Cardiac fibroblast (primary cell): Measurements from ENCODE around the gene SLC27A1.
"Not testable (repeated sequence)": the region's sequence is repeated elsewhere in the genome, so short reads cannot be mapped to it uniquely, and the experiment has no call there.

Experiments
- DNase-seq, 2 donors: peaks; one replicate each; pipeline versions ENCODE4 v3.0.0 to v3.0.0-alpha.2; 2010; ENCODE audit warnings: low read depth in 2 of 2
- H3K4me3 ChIP-seq, 2 donors: replicated peaks in 1 of 2; 1 replicate in 1 of 2; 2 replicates in 1 of 2; pipeline ENCODE4 v1.5.1; 2011; ENCODE audit warnings: low read depth in 2 of 2, low read length in 2 of 2, mild to moderate bottlenecking in 2 of 2, moderate library complexity in 1 of 2
- TF ChIP-seq, protein P1 (sequence below): IDR thresholded peaks from one replicate; pipeline ENCODE4 v1.5.1; 2011; ENCODE audit warnings: low read depth, mild to moderate bottlenecking, low read length, inconsistent platforms

The SLC27A1 gene

DNA sequence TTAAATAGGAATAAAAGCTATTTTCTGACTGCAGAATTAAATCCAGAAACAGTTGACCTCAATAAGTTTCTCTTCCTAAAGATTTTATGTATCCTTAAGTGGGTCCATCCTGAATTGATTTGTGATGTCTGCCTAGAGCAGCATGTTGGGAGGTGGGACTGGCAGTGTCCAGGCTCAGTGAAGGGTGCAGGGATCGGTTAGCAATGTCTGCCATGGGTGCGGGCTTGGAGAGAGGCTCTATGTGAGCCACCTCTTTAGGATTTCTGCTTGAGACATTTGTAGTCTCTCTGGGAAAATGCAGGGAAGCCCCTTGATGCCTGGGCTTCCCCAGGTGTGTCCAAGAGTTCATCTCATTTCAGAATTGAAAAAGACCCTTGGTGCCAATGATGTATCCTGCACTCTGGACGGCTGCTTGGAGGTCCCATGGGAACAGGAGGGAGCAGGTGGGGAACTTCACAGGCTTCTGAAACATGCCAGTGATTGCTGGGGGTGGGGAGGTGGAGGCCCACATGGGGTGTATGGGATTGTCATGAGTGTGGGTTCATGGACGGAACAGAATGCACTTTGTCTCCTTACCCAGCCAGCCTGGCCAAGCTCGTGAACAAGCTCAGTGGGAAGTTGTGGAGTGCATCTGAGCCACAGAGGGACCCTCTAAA is 78.9 kb downstream of the SLC27A1 start:
- no peak for DNase-seq
- H3K4me3 ChIP-seq: no peak overlapping the region
- TF ChIP-seq, protein P1, sequence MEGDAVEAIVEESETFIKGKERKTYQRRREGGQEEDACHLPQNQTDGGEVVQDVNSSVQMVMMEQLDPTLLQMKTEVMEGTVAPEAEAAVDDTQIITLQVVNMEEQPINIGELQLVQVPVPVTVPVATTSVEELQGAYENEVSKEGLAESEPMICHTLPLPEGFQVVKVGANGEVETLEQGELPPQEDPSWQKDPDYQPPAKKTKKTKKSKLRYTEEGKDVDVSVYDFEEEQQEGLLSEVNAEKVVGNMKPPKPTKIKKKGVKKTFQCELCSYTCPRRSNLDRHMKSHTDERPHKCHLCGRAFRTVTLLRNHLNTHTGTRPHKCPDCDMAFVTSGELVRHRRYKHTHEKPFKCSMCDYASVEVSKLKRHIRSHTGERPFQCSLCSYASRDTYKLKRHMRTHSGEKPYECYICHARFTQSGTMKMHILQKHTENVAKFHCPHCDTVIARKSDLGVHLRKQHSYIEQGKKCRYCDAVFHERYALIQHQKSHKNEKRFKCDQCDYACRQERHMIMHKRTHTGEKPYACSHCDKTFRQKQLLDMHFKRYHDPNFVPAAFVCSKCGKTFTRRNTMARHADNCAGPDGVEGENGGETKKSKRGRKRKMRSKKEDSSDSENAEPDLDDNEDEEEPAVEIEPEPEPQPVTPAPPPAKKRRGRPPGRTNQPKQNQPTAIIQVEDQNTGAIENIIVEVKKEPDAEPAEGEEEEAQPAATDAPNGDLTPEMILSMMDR: no peak

DNA sequence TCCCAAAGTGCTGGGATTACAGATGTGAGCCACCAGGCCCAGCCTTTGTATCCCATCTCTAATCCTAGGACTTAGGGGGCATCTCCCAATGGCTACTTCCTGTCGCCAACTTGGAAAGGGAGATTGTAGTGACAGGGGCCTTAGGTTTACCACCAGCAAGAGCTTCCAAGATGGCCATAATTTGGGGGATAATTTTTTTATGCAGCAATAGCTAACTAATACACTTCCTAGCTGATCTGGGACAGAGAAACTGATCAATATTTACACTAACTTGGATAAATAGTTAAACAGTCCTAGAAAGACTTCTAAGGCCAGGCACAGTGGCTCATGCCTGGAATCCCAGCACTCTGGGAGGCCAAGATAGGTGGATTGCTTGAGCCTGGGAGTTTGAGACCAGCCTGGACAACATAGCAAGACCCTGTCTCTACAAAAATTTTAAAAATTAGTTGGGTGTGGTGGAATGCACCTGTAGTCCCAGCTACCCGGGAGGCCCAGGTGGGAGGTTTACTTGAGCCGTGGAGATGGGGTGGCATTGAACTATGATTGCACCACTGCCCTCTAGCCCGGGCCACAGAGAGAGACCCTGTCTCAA is 79.8 kb downstream of the SLC27A1 start:
- TF ChIP-seq, protein P1: no peak
- no peak overlapping the region for H3K4me3 ChIP-seq
- DNase-seq: no peak

DNA sequence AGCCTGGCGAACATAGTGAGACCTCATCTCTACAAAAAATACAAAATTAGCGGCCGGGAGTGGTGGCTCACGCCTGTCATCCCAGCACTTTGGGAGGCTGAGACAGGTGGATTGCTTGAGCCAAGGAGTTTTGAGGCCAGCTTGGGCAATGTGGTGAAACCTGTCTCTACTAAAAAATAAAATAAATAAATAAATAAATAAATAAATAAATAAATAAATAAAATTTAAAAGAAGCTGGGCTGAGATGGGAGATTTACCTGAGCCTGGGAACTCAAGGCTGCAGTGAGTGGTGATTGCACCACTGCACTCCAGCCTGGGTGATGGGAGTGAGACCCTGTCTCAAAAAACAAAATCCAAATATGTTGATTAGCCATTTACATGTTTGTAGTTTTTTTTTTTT is 82.4 kb downstream of the SLC27A1 start:
- H3K4me3 ChIP-seq, DNase-seq: not testable (repeated sequence)

DNA sequence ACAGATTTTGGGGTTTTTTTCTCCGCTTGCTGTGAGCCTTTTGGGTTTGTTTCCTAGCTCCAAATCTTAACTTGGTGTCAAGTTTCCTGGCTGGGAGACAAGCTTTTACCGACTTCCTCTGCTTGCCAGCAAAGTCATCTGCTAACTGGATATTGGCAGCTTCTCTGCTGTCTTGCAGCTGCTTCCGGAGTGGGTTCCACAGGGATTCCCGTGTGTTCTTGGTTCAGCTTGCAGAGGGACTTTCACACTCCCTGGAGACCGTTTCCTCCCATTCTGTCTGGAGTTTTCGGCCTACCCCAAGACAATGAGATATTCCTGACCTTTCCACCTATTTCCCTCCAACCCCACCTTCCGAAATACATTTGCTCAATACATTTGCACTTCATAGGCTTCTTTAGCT is 82.9 kb downstream of the SLC27A1 start:
- TF ChIP-seq, protein P1: no peak
- no peak overlapping the region for H3K4me3 ChIP-seq
- peak; percentile 98 to 100 for DNase-seq

DNA sequence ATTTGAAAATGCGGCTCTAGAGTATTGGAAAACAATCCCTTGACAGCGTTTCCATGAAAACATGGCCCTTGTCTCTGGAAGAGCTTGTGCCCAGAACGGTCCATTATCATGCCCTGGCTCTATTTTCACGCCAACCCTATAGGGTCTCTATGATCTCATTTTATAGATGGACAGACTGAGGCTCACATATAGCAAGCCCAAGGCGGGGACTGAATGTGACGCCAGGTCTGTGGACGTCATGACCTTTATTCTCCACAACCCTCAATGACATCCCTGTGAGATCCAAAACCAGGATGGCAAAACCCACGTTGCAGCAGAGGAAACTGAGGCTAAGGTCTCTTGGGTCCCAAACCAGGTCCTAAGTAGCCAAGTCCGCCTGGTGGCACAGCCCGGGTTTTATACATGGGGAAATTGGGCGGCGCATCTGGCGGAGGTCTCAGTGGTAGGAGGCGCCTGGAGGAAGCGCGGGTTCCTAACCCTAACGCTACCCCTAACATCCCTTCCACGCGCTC is 84.7 kb downstream of the SLC27A1 start:
- peak overlapping the region; percentile 94 to 96 for H3K4me3 ChIP-seq
- no peak for DNase-seq
- TF ChIP-seq, protein P1: no peak

DNA sequence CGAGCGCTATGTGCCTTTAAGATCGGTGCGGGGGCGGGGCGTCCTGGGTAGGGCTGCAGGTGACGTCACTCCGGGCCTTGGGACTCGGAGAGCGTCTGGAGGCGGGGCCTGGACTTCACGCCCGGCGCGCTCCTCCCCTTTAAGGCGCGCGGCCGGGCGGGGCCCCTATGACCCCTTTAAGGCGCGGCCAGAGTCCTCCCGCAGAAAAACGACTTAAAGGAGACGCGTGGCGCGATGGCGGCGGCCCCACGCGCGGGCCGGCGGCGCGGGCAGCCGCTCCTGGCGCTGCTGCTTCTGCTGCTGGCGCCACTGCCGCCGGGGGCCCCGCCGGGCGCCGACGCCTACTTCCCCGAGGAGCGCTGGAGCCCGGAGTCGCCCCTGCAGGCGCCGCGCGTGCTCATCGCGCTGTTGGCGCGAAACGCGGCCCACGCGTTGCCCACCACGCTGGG is 85.2 kb downstream of the SLC27A1 start, which contains the start of gene COLGALT1:
COLGALT1 (plus strand) TSS at position 170 of the 449 bp plus-strand sequence; CDS start at position 235, 65 bp downstream.
- H3K4me3 ChIP-seq: peak within 1 kb of the TSS; percentile 94 to 96
- TF ChIP-seq, protein P1: no peak
- DNase-seq: peak; percentile 97 to 98
